SU-DHL-6 (cell line): Measurements from ENCODE around the gene UBC.
"Not testable (repeated sequence)": the region's sequence is repeated elsewhere in the genome, so short reads cannot be mapped to it uniquely, and the experiment has no call there.

ENCODE experiments used
- EZH2phosphoT487 ChIP-seq: fragments of 200-600 bp; sonication (generic), shearing (Covaris generic); conservative IDR thresholded peaks from 2 replicates; pipeline ENCODE4 v1.6.1; 2018; ENCODE audit warnings: mild to moderate bottlenecking, antibody characterized with exemption, low read length, moderate library complexity, mixed read lengths
- TF ChIP-seq, protein P1 (sequence below): fragments of 200-600 bp; sonication (generic); IDR thresholded peaks from one replicate; pipeline ENCODE4 v1.5.1; 2017; ENCODE audit warnings: antibody characterized with exemption, mild to moderate bottlenecking, low read length, moderate library complexity; ENCODE audit not compliant: insufficient read depth, poor library complexity, severe bottlenecking

GRCh38 chr12:124880335-124880734, 34.1 kb downstream of the UBC start:
- TF ChIP-seq, protein P1, sequence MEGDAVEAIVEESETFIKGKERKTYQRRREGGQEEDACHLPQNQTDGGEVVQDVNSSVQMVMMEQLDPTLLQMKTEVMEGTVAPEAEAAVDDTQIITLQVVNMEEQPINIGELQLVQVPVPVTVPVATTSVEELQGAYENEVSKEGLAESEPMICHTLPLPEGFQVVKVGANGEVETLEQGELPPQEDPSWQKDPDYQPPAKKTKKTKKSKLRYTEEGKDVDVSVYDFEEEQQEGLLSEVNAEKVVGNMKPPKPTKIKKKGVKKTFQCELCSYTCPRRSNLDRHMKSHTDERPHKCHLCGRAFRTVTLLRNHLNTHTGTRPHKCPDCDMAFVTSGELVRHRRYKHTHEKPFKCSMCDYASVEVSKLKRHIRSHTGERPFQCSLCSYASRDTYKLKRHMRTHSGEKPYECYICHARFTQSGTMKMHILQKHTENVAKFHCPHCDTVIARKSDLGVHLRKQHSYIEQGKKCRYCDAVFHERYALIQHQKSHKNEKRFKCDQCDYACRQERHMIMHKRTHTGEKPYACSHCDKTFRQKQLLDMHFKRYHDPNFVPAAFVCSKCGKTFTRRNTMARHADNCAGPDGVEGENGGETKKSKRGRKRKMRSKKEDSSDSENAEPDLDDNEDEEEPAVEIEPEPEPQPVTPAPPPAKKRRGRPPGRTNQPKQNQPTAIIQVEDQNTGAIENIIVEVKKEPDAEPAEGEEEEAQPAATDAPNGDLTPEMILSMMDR: not testable (repeated sequence)
- TF ChIP-seq EZH2phosphoT487: not testable (repeated sequence)
